ENCODE results near the gene IFNAR1.

Gene IFNAR1

GRCh38 chr21:33402001-33402979, 77.5 kb downstream of the IFNAR1 start:
- peak; percentile 96 to 97 (median 97) for DNase-seq

- DNase-seq = peak; percentile 75 to 92 (median 82)
Measured at GRCh38 chr21:33403128-33403785, 78.5 kb downstream of the IFNAR1 start, which contains the start of gene IFNGR2. IFNGR2 (plus strand) TSS chr21:33403413; CDS start chr21:33403544, 131 bp downstream.

- peak; percentile 65 to 76 (median 70) for DNase-seq
Measured at GRCh38 chr21:33403786-33404585, 79.2 kb downstream of the IFNAR1 start.

- no peak for DNase-seq
Measured at GRCh38 chr21:33406493-33406892, 81.7 kb downstream of the IFNAR1 start.

All from suppressor macrophage treated with lipopolysaccharide for 1 hour (primary cell).